HG02763 (cell line): Measurements from ENCODE around the gene PTEN.
"Not testable (repeated sequence)": the region's sequence is repeated elsewhere in the genome, so short reads cannot be mapped to it uniquely, and the experiment has no call there.

Experiments used
- ATAC-seq: cut with Tn5 transposase; IDR thresholded peaks from one replicate; pipeline ENCODE4 v1.9.1; 2021; ENCODE audit warnings: mild to moderate bottlenecking, moderate library complexity; ENCODE audit not compliant: unreplicated experiment

Gene PTEN

GRCh38 chr10:87868277-87868676 lies 4.9 kb downstream of the PTEN start:
- no peak for ATAC-seq

- not testable (repeated sequence) for ATAC-seq
These were observed 5.7 kb downstream of the PTEN start for GRCh38 chr10:87869139-87869538.

- ATAC-seq: no peak
These were observed 6.5 kb downstream of the PTEN start for GRCh38 chr10:87869773-87870551.

GRCh38 chr10:87872828-87873227 lies 9.4 kb downstream of the PTEN start:
- no peak for ATAC-seq

- ATAC-seq: no peak
These were observed 10.2 kb downstream of the PTEN start for GRCh38 chr10:87873656-87874055.

DNA sequence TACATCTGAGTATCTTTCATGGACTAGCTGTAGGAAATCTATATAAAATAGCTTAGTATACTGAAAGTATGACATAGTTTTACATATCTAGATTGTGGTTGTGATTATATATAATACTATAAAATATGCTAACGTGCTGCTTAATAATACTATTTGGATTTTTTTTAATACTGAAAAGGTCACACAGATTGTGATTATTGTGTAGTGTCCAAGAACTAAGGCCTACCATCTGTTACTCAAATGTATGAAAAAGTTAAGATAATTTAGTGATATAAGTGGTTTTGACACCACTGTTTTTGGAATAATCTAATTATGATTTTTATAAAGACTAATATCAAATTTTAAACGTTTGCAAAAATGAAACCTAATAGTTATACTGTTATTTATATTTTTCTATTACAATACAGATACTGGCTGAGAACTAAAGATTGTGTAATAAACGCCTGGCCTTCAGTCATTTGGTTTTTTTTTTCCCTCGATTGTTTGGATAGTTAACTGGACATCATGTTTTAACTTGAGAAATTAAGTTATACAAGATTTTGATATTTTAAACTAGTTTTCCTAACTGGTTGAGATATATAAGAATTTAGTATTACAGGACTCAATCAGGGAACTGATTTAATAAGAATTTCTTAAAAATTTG lies 12.6 kb downstream of the PTEN start:
- no peak for ATAC-seq

DNA sequence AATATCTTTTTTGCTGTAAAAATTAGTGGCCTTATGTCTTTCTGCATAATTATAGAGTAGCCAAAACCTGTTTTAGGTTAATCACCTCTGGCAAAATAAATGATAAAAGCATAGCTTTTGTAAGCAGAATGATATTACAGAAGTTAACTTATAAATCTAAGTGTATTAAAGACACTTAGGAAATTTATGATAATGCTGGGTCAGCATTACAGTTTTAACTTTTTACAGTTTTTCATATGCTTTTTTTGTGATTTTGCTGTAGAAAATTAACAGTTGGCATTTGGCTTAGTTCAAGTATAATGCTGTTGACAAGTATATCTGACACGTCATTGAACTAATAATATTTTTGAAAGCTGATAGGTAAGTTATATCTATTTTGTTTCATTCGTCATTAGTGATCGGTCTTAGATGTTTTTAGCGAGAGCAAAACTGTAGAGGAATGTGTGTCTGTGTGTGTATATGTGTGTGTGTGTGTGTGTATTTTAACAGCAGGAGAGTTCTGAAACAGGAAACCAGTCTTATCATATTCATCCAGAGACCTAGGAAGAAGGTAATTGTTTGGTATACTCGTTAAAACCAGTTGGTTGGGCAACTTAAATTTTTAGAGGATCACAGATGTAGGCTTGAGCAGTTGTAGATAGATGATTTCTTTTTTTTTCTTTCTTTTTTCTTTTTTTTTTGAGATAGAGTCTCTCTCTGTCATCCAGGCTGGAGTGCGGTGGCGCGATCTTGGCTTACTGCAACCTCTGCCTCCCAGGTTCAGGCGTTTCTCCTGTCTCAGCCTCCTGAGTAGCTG lies 15.4 kb downstream of the PTEN start:
- no peak for ATAC-seq

GRCh38 chr10:87880336-87880735 lies 16.9 kb downstream of the PTEN start:
- ATAC-seq: no peak

DNA sequence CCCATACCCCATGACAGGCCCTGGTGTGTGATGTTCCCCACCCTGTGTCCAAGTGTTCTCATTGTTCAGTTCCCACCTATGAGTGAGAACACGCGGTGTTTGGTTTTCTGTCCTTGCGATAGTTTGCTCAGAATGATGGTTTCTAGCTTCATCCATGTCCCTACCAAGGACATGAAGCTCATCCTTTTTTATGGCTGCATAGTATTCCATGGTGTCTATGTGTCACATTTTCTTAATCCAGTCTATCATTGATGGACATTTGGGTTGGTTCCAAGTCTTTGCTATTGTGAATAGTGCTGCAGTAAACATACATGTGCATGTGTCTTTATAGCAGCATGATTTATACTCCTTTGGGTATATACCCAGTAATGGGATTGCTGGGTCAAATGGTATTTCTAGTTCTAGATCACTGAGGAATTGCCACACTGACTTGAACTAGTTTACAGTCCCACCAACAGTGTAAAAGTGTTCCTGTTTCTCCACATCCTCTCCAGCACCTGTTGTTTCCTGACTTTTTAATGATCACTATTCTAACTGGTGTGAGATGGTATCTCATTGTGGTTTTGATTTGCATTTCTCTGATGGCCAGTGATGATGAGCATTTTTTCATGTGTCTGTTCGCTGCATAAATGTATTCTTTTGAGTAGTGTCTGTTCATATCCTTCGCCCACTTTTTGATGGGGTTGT lies 18.1 kb downstream of the PTEN start:
- not testable (repeated sequence) for ATAC-seq

DNA sequence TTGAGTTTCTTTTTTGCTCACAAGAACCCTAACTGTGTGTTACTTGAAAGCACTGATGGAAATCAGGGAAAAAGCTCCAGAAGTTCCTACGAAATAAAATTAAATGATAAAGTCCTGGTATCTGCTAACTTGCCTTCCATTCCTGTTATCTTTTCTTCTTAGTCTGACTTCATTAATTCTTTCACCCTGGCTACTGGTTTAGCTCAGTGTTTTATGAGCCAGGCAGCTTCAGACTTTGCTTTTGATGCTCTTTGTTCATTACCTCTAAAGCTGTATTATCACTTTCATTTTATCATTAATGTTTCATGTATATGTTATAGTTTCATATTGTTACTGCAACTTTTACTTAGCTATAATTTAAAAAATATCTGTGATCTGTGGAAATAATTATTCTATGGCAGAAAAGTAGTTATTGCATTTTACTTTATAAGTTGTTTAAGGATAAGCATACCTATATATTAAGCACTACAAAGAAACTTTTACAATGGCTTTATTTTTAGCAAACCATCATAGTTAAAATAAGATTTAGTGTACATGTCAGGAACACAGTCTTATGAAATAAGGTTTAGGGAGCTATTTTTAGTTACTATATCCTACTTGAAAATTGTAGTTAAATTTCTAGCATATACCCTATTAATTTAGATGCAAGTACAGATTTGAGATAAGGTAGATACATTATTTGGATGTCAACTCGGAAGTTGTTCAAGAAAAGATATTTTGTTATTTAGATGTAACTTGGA lies 19.3 kb downstream of the PTEN start:
- no peak for ATAC-seq

GRCh38 chr10:87886635-87887034 lies 23.2 kb downstream of the PTEN start:
- ATAC-seq: no peak

DNA sequence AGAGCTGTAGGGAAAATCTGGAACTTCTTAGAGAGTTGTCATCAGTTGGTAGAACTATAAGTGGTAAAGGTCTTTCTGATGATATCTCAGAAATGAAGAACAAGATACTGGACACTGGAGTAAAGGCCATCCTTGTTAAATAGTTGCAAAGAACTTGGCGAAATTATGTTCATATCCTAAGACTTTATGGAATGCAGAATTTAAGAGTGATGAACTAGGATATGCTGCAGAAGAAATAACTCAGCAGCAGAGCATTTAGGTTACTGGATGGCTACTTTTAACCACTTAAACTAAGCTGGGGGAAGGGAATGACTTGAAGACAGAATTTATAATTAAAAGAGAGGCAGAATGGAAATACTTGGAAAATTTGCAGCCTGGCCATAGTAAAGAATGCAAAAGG lies 23.7 kb downstream of the PTEN start:
- no peak for ATAC-seq

GRCh38 chr10:87887548-87888289 lies 24.3 kb downstream of the PTEN start:
- no peak for ATAC-seq

- no peak for ATAC-seq
These were observed 32.0 kb downstream of the PTEN start for GRCh38 chr10:87895430-87895829.

DNA sequence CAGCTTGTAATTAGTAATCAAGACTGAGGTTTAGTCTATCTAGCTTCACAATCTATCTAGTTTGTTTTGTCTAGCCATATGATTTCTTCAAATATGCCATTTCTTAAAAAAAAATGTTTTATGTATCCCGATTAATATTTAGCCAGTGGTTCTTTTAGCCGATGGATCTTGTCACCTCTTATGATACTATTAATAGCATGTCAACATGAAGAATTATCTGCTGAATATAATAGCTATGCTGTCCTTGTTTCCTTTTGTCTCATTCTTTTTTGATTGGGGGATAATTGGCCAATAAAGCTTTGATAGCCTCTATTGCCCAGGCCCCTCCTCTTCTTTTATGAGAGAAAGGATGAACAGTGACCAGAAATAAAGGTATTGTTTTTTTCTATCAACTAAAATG lies 32.8 kb downstream of the PTEN start:
- no peak for ATAC-seq

GRCh38 chr10:87897957-87898356 lies 34.5 kb downstream of the PTEN start:
- ATAC-seq: not testable (repeated sequence)

GRCh38 chr10:87903396-87903795 lies 40.0 kb downstream of the PTEN start:
- not testable (repeated sequence) for ATAC-seq

GRCh38 chr10:87913156-87913921 lies 49.9 kb downstream of the PTEN start:
- no peak for ATAC-seq

GRCh38 chr10:87915406-87915805 lies 52.0 kb downstream of the PTEN start:
- ATAC-seq: no peak
